HG03045 (cell line): ENCODE data around the gene OR4E1.
"Not testable (repeated sequence)": the region's sequence is repeated elsewhere in the genome, so short reads cannot be mapped to it uniquely, and the experiment has no call there.

Source experiments
- ATAC-seq: cut with Tn5 transposase; IDR thresholded peaks from one replicate; pipeline ENCODE4 v1.9.1; 2021; ENCODE audit warnings: mild to moderate bottlenecking, moderate library complexity; ENCODE audit not compliant: unreplicated experiment

OR4E1 gene

GRCh38 chr14:21654215-21654614 is 19.4 kb downstream of the OR4E1 start:
- ATAC-seq: no peak

DNA sequence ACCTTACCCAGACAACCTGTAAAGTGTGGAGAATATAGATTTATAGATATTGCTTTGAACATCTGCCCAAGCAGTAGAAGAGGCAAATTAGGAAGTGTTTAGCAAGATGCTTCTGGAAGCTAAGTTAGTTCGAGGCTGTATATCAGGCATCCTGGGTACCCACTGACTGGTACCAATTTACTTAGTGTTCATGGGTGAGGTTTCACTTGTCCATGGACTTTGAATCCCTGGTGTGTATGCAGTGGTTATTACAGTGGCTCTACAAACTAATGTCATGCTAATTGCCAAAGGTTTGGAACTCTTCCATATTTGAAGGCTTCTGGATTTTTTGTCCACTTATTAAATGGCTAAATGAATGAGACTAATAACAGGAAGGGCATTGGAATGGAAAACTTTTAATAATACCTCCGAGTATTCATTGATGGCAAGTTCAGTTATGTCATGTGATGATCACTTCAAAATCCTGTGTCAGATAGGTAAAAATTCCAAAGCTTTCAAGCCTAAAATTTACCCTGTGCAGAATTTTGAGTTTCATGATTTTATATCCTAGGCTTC is 20.2 kb downstream of the OR4E1 start, which contains the start of gene OR4E2:
TSS of gene OR4E2 (plus strand) at position 505 of the 555 bp plus-strand sequence. CDS start 11,248 bp downstream, outside the sequence.
- ATAC-seq: no peak

DNA sequence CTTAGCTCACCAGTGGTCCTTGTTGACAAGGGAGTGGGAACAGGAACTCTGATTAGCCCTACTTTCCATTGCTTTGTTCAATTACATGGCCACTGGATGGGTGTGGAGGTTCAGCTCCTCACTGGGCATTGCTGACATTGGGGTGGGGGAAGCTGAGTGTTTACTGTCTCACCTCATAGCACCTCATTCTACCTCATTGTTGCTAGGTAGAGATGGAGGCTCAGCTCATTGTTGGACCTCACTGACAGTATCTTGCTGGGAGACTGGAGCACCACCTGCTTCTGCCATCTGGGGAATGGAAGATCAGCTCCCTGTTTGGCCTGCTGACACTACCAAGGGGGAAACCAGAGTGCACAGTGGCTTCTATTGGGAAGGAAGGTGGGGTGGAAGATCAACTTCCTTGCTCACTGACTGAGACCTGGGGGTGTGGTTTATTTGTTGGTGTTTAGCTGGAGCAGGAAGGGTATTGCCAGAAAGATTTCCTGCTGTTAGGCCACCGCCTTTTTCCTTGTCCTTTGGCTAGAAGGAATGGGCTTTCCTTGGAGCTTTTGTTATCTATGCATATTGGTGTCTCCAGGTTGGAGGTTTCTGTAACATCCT is 21.3 kb downstream of the OR4E1 start:
- no peak for ATAC-seq

DNA sequence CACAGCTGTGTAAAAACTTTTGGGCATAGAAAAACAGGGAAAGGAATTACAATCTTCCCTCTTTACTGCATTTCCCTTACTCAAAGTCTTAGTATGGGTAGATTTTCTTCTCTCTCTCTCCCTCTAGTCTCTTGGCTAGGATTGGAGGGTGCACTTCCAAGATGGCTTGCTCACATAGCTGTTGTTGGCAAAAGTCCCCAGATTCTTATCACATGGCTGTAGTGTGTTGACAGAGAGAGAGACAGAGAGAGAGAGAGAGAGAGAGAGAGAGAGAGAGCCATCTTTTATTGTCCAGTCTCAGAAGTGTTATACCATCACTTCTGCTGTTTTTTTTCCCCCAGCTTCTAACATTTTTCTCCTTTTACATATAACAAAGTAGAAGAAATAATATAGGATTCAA is 26.2 kb downstream of the OR4E1 start:
- no peak for ATAC-seq

DNA sequence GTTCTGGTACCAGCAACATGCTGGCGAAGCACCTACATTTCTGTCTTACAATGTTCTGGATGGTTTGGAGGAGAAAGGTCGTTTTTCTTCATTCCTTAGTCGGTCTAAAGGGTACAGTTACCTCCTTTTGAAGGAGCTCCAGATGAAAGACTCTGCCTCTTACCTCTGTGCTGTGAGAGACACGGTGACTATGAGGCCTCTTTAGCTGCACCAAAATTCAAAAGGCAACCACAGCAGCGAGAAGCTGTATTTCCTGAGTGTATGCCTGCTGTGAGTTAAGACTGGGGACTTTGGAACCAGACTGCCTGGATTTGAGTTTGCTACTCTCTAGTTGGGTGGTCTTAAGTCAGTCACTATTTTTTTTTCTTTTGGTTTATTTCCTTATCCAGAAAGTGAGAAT is 30.2 kb downstream of the OR4E1 start:
- ATAC-seq: no peak

- no peak for ATAC-seq
Observed at GRCh38 chr14:21642683-21643082, 30.9 kb downstream of the OR4E1 start.

- ATAC-seq: no peak
Observed at GRCh38 chr14:21634840-21635239, 38.8 kb downstream of the OR4E1 start, which contains the start of gene OR10G2. Gene OR10G2, minus strand, starts transcription at chr14:21634940. Its CDS starts 98 bp downstream, at chr14:21634842.

DNA sequence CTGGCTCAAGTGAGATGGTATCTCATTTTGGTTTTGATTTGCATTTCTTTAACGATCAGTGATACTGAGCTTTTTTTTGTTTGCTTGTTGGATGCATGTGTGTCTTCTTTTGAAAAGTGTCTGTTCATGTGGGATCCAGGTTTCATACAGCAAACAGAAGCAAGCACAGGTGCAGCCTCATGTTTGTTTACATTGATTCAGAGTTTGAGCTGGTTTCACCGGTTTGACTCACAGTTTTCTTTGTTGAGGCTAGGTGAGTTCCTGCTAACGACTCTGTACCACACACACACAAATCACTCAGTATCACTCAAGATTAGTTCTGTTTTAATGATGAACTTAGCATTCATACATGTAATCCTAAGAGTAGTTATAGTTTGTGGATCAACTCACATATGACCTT is 42.5 kb downstream of the OR4E1 start:
- no peak for ATAC-seq

DNA sequence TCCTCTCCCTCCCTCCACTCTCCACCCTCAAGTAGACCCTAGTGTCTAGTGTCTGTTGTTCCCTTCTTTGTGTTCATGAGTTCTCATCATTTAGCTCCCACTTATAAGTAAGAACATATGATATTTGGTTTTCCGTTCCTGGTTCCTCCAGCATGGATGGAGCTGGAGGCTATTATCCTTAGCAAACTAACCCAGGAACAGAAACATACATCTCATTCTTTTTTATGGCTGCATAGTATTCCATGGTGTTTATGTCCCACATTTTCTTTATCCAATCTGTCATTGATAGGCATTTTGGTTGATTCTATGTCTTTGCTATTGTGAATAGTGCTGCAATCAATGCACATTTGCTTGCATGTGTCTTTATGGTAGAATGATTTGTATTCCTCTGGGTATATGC is 43.1 kb downstream of the OR4E1 start:
- not testable (repeated sequence) for ATAC-seq

DNA sequence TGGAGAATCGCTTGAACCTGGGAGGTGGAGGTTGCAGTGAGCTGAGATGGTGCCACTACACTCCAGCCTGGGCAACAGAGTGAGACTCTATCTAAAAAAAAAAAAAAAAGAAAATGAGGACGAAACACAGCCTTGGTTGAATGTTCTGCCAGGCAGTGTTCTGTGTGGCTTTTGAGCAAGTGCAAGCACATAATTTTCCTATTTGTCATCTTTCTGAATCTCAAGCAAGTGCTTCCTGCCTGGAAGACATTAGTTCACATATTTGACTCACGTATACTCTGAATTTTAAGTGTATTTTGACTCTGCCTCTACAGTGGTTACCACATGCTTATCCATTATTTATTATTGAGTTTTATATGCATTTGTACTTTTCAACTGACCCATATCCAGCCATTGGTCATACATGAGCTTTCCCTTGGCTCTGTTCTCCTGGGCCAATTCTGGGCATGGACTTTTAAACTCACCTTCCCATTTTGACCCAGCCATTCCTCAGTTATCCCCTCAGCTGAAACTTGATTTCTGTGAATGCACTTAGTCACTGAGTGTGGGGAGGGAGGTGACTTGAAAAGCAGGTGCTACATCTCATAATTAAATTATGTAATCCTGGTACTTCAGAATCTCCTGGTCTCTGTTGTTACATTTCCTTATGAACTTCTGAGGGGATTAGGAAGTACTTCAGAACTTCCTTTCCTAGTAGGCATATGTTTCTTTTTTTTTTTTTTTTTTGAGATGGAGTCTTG is 47.0 kb downstream of the OR4E1 start:
- no peak for ATAC-seq
